ENCODE measurements around the gene GUCY1A1.
A peak's percentile ranks its signal among the peaks of the same experiment; 100 is the strongest.

The GUCY1A1 gene

GRCh38 chr4:155666344-155667221 lies at the start of gene GUCY1A1:
Gene GUCY1A1 (plus strand): TSS chr4:155666848. CDS start chr4:155696868, 30,020 bp downstream.
- no peaks in the 10 kb centered on the region for H3K36me3 Mint-ChIP-seq
- H3K9me3 Mint-ChIP-seq (ENCODE audit: low read depth): no peaks in the 10 kb centered on the region
- peak within 1 kb of the TSS; percentile 90 for H3K4me3 Mint-ChIP-seq
- peak within 1 kb of the TSS; percentile 30 for H3K27ac Mint-ChIP-seq
- peaks cover 21% of the 10 kb centered on the region for H3K4me1 Mint-ChIP-seq (ENCODE audit: low read depth)
- H3K27me3 Mint-ChIP-seq: peaks cover 54% of the 10 kb centered on the region

GRCh38 chr4:155617296-155617695 lies 49.4 kb upstream of the GUCY1A1 start:
- Mint-ChIP-seq H3K27ac (no peak overlapping the region), H3K4me3 (no peak overlapping the region), H3K9me3 (ENCODE audit: low read depth) (no peaks in the 10 kb centered on the region), H3K27me3 (peaks cover 3% of the 10 kb centered on the region), H3K36me3 (no peaks in the 10 kb centered on the region), H3K4me1 (ENCODE audit: low read depth) (peaks cover 3% of the 10 kb centered on the region)

- no peaks in the 10 kb centered on the region for H3K9me3 Mint-ChIP-seq (ENCODE audit: low read depth)
- H3K36me3 Mint-ChIP-seq: no peaks in the 10 kb centered on the region
- H3K4me3 Mint-ChIP-seq: no peak overlapping the region
- peaks cover 1% of the 10 kb centered on the region for H3K27me3 Mint-ChIP-seq
- no peak overlapping the region for H3K27ac Mint-ChIP-seq
- peaks cover 3% of the 10 kb centered on the region for H3K4me1 Mint-ChIP-seq (ENCODE audit: low read depth)
Measured at GRCh38 chr4:155618183-155618838, 48.3 kb upstream of the GUCY1A1 start.

- H3K9me3 Mint-ChIP-seq (ENCODE audit: low read depth): no peaks in the 10 kb centered on the region
- no peak overlapping the region for H3K27ac Mint-ChIP-seq
- no peaks in the 10 kb centered on the region for H3K36me3 Mint-ChIP-seq
- no peaks in the 10 kb centered on the region for H3K27me3 Mint-ChIP-seq
- H3K4me3 Mint-ChIP-seq: no peak overlapping the region
- no peaks in the 10 kb centered on the region for H3K4me1 Mint-ChIP-seq (ENCODE audit: low read depth)
Measured at GRCh38 chr4:155620637-155621036, 46.0 kb upstream of the GUCY1A1 start.

- Mint-ChIP-seq H3K27ac (no peak overlapping the region), H3K27me3 (no peaks in the 10 kb centered on the region), H3K36me3 (no peaks in the 10 kb centered on the region), H3K4me3 (no peak overlapping the region), H3K4me1 (ENCODE audit: low read depth) (peaks cover 13% of the 10 kb centered on the region), H3K9me3 (ENCODE audit: low read depth) (no peaks in the 10 kb centered on the region)
Measured at GRCh38 chr4:155624478-155624877, 42.2 kb upstream of the GUCY1A1 start.

- Mint-ChIP-seq H3K27ac (no peak overlapping the region), H3K36me3 (no peaks in the 10 kb centered on the region), H3K27me3 (no peaks in the 10 kb centered on the region), H3K4me3 (no peak overlapping the region), H3K9me3 (ENCODE audit: low read depth) (no peaks in the 10 kb centered on the region), H3K4me1 (ENCODE audit: low read depth) (peaks cover 20% of the 10 kb centered on the region)
Measured at GRCh38 chr4:155626561-155626960, 40.1 kb upstream of the GUCY1A1 start.

GRCh38 chr4:155629183-155629825 lies 37.3 kb upstream of the GUCY1A1 start:
- no peaks in the 10 kb centered on the region for H3K9me3 Mint-ChIP-seq (ENCODE audit: low read depth)

GRCh38 chr4:155629956-155630355 lies 36.7 kb upstream of the GUCY1A1 start:
- Mint-ChIP-seq H3K9me3 (ENCODE audit: low read depth) (no peaks in the 10 kb centered on the region), H3K27me3 (peaks cover 3% of the 10 kb centered on the region), H3K27ac (peak overlapping the region; percentile 66), H3K4me1 (ENCODE audit: low read depth) (peaks cover 20% of the 10 kb centered on the region), H3K36me3 (no peaks in the 10 kb centered on the region), H3K4me3 (no peak overlapping the region)

More at GRCh38 chr4:155629183-155629825, 37.3 kb upstream of the GUCY1A1 start:
- Mint-ChIP-seq H3K36me3 (no peaks in the 10 kb centered on the region), H3K27me3 (peaks cover under 1% of the 10 kb centered on the region), H3K4me3 (peak overlapping the region; percentile 24), H3K27ac (peak overlapping the region; percentile 66), H3K4me1 (ENCODE audit: low read depth) (peaks cover 20% of the 10 kb centered on the region)

GRCh38 chr4:155632310-155632840 lies 34.3 kb upstream of the GUCY1A1 start:
- Mint-ChIP-seq H3K27me3 (peaks cover 3% of the 10 kb centered on the region), H3K4me3 (no peak overlapping the region), H3K4me1 (ENCODE audit: low read depth) (peaks cover 19% of the 10 kb centered on the region), H3K27ac (no peak overlapping the region), H3K36me3 (no peaks in the 10 kb centered on the region), H3K9me3 (ENCODE audit: low read depth) (no peaks in the 10 kb centered on the region)

GRCh38 chr4:155638195-155638965 lies 28.3 kb upstream of the GUCY1A1 start:
- peaks cover 23% of the 10 kb centered on the region for H3K4me1 Mint-ChIP-seq (ENCODE audit: low read depth)

GRCh38 chr4:155639704-155640523 lies 26.7 kb upstream of the GUCY1A1 start:
- no peaks in the 10 kb centered on the region for H3K9me3 Mint-ChIP-seq (ENCODE audit: low read depth)
- H3K27me3 Mint-ChIP-seq: peaks cover 7% of the 10 kb centered on the region
- H3K36me3 Mint-ChIP-seq: no peaks in the 10 kb centered on the region
- H3K4me3 Mint-ChIP-seq: peak overlapping the region; percentile 53
- peaks cover 23% of the 10 kb centered on the region for H3K4me1 Mint-ChIP-seq (ENCODE audit: low read depth)
- peak overlapping the region; percentile 62 for H3K27ac Mint-ChIP-seq

More at GRCh38 chr4:155638195-155638965, 28.3 kb upstream of the GUCY1A1 start:
- Mint-ChIP-seq H3K4me3 (peak overlapping the region; percentile 18), H3K9me3 (ENCODE audit: low read depth) (no peaks in the 10 kb centered on the region), H3K27me3 (peaks cover 10% of the 10 kb centered on the region), H3K27ac (no peak overlapping the region), H3K36me3 (no peaks in the 10 kb centered on the region)

GRCh38 chr4:155640751-155641150 lies 25.9 kb upstream of the GUCY1A1 start:
- H3K27ac Mint-ChIP-seq: no peak overlapping the region
- H3K27me3 Mint-ChIP-seq: peaks cover 9% of the 10 kb centered on the region
- no peaks in the 10 kb centered on the region for H3K9me3 Mint-ChIP-seq (ENCODE audit: low read depth)
- no peak overlapping the region for H3K4me3 Mint-ChIP-seq
- peaks cover 23% of the 10 kb centered on the region for H3K4me1 Mint-ChIP-seq (ENCODE audit: low read depth)
- H3K36me3 Mint-ChIP-seq: no peaks in the 10 kb centered on the region

- no peak overlapping the region for H3K27ac Mint-ChIP-seq
- no peaks in the 10 kb centered on the region for H3K36me3 Mint-ChIP-seq
- peaks cover 9% of the 10 kb centered on the region for H3K27me3 Mint-ChIP-seq
- H3K9me3 Mint-ChIP-seq (ENCODE audit: low read depth): no peaks in the 10 kb centered on the region
- peaks cover 21% of the 10 kb centered on the region for H3K4me1 Mint-ChIP-seq (ENCODE audit: low read depth)
- no peak overlapping the region for H3K4me3 Mint-ChIP-seq
Measured at GRCh38 chr4:155643087-155643486, 23.6 kb upstream of the GUCY1A1 start.

Measured in activated naive CD8-positive, alpha-beta T cell (primary cell).